GM12873 (cell line): ENCODE measurements around the gene TMEM132D.

Source experiments
- CTCF ChIP-seq: IDR thresholded peaks from 2 replicates; pipeline ENCODE4 v1.5.1; 2012; ENCODE audit warnings: low read depth, mild to moderate bottlenecking, moderate library complexity, low read length, control low read depth; ENCODE audit not compliant: insufficient read depth; ENCODE audit errors: missing control alignments

Gene TMEM132D

GRCh38 chr12:129622566-129622965 is 281.3 kb downstream of the TMEM132D start:
- no peak for TF ChIP-seq CTCF

GRCh38 chr12:129619271-129619670 is 284.6 kb downstream of the TMEM132D start:
- TF ChIP-seq CTCF: no peak

- no peak for TF ChIP-seq CTCF
These were observed 286.0 kb downstream of the TMEM132D start for GRCh38 chr12:129617849-129618248.

GRCh38 chr12:129615001-129615400 is 288.8 kb downstream of the TMEM132D start:
- no peak for TF ChIP-seq CTCF

GRCh38 chr12:129614221-129614885 is 289.5 kb downstream of the TMEM132D start:
- TF ChIP-seq CTCF: no peak

- TF ChIP-seq CTCF: no peak
These were observed 290.5 kb downstream of the TMEM132D start for GRCh38 chr12:129613314-129613713.

- TF ChIP-seq CTCF: no peak
These were observed 293.2 kb downstream of the TMEM132D start for GRCh38 chr12:129610601-129611120.
